CD4-positive, alpha-beta T cell treated with Interleukin-17A for 4 hours (primary cell): ENCODE measurements around the gene ELMOD3.
A peak's percentile ranks its signal among the peaks of the same experiment; 100 is the strongest.
"Not testable (repeated sequence)": the region's sequence is repeated elsewhere in the genome, so short reads cannot be mapped to it uniquely, and the experiment has no call there.

Experiments
- DNase-seq: peaks from one replicate; pipeline ENCODE4 v3.0.0-alpha.2; 2020; ENCODE audit warnings: mixed read lengths

The ELMOD3 gene

DNA sequence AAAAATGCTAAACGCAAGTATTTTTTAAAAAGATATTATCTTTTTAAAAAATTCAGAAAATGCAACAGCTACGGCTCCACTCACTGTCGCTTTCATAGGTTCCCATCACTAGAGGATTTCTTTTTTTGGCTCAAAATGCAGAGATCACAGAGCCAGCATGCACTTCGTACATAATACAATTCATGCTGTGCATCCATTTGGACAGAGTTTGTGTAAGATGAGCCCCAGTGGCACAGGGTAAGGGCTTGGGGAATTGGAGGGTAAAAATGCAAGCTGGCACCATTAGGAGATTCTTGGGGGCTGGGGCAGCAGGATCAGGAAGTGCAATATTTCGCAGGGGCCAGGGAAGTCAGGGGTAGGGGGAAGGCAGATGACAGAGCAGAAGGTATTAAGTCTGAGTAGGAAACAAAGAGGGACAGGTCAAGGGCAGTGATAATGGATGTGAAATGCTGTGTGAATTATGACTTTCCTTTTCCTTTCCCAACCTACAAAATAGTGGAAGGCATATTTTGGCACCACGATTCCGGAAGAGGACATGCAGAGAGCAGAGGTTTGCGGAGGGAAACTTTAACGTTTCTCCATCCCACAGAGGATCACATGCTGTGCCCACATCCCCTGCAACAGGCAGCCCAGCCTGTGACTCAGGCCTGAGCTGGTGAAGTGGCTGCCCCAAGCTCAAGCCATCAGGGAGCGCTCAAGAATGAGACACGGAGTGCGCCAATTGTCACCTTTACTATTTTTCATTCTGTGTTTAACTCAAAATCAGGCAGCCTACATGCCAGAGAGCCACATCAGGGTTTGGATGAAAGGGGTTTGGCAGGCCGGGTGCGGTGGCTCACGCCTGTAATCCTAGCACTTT is 50.9 kb downstream of the ELMOD3 start:
- DNase-seq: peak; percentile 81

DNA sequence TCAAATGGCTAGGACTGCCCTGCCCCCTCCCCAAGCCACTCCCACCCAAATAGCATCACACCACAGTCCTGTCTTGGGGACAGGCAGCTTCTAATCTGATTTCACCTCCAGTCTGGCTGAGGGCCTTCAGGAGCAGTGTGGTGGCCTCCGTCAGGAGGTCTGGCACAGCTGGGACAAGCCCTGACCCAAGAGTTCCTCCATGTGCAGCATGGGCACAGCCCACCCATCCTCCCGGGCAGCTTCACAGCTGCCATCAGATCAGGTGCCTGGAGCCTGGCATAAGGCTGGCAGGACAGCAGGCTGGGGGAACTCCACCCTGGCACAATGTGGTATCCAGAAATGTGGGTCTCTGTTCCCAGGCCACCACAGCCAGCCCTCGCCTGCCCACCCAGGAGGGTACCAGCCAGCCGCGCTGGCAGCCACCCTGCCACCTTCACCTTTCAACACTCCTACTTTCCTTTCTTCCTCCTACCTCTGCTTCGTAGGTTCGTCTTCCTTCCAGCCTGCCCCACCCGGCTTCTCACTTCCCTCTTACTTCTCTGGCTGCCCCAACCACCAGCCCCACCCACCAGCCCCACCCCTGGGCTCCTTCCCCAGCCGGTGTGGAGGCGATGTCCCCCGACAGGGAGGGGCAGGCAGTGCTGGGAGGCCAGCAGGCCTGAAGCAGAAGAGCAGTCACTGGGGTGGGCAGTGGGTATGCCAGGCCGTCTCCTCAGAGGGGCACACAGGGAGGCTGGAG is 55.4 kb downstream of the ELMOD3 start, which contains the start of gene CAPG:
Gene CAPG (minus strand): TSS at position 522 of the 739 bp plus-strand sequence. CDS start 8,221 bp downstream, outside the sequence.
- peak; percentile 70 for DNase-seq

DNA sequence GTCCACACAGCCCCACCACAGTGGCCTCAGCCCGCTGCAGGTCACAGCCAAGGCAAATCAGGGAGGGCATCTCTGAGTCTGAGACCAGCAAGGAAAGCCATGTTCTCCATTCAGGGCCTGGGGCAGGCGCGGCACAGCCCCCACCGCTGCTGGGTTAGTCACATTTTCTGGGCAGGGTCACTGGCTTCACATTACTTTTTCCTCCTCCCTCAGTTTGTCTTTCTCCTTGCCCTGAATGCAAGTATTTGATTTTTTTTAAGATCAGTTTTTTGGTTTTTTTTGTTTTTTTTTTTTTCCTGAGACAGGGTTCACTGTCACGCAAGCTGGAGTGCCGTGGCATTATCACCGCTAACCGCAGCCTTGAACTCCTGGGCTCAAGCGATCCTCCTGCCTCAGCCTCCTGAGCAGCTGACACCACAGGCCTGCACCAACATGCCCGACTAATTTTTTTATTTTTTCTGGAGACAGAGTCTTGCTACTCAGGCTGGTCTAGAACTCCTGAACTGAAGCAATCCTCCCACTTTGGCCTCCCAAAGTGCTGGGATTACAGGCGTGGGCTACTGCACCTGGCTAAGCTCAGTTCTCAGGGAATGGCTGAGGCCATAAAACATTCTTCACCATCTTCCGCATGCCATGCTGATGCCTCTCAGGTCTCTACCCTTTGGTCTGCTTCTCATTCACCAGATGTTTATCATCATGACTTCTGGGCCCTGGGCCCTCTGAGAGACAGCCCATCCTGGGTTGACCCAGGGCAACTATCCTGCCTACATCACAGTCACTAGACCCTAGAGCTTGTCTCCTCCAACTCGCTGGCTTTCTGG is 56.2 kb downstream of the ELMOD3 start:
- DNase-seq: no peak

DNA sequence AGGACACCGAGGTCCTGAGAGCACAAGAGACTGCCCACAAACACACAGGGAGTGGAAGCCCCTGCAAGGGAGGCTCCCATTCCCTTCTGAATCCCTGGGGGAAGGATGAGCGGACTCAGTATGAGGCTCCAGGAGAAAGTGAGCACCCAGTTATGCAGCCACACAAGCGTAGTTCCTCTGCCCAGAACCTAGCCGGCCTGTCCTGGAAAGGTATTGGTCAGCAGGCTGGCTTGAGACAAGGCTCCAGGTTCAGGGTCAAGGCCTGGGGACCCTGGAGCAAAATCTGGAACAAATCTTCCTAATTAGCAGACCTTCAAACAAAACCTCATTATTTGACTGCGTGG is 56.8 kb downstream of the ELMOD3 start:
- no peak for DNase-seq

DNA sequence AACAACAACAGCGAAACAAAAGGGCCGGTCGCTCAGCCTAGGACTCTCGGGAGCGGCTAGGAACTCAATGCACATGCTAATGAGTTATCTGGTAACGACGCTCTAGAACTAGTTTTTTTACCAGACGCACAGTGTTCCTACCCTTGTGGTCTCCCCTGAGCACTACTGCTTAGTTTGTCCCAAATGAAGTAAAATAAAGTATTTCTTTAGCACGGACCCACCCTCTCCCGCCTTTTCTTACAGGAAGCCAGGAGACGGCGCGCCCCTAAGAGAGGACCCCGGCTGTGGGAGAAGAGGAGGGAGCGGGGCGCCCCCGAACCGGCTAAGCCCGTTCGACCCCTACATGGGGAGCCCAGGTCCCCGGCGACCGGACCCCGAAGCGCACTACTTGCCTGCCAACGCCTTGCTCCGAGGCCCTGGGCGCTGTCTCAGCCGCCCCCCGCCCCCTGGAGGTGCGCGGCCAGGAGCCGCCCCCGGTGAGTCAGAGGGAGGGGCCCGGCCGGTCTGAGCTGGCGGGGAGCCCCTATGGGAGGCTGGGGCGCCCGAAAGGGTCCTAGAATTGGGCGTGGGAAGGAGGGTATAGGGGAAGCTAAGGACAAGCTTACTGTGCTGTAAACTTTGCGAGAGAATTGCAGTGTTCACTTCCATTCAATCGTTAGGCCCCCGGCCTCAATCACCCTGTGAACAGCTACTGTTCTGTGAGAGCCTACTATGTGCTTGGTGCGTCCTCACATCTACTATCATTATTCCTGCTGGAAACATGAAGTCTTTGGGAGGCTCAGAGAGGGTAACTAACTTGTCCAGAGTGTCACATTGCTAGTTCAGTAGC is 59.2 kb downstream of the ELMOD3 start:
- DNase-seq: peak; percentile 61

DNA sequence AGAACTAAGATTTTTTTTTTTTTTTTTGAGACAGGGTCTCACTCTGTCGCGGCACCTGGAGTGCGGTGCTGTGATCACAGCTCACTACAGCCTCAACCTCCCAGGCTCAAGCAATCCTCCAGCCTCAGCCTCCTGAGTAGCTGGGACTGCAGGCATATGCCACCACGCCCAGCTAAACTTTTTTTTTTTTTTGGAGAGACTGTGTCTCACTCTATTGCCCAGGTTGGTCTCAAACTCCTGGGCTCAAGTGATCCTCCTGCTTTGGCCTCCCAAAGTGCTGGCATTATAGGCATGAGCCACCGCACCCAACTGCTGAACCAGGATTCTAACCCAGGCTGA is 59.8 kb downstream of the ELMOD3 start:
- DNase-seq: not testable (repeated sequence)

DNA sequence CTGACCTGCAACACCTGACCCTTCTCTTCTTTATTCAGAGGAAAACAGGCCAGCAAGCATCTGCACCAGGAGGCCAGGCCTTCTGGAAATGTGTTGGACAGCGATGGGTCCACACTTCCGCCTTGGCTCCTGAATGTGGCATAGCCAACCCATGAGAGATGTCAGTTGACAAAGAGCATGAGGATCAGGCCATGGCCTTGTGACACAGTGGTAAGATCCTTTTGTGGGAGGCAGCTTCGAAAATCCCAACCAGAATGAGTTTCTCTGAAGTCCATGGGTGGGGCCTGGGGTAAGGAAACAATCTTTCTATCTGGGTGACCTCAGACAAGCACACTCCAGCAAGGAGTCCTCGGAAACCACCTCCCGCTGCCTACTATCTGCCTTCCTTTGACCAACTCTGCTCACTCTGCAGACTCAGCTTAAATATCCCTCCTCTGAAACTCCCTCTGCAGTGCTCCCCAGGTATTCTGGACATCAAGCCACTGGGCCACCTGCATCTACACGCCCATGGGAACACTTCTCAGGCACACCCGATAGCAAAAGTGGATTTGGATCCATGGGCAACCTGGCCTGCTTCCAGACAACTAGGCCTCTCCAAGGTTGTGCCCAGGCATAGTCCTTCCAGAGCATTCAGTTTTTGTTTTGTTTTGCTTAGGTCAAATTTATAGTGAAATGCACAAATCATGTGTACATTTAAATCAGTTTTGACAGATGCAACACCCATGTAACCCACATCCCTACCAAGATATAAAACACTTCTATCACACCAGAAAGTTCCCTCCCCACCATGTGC is 60.4 kb downstream of the ELMOD3 start:
- DNase-seq: no peak

DNA sequence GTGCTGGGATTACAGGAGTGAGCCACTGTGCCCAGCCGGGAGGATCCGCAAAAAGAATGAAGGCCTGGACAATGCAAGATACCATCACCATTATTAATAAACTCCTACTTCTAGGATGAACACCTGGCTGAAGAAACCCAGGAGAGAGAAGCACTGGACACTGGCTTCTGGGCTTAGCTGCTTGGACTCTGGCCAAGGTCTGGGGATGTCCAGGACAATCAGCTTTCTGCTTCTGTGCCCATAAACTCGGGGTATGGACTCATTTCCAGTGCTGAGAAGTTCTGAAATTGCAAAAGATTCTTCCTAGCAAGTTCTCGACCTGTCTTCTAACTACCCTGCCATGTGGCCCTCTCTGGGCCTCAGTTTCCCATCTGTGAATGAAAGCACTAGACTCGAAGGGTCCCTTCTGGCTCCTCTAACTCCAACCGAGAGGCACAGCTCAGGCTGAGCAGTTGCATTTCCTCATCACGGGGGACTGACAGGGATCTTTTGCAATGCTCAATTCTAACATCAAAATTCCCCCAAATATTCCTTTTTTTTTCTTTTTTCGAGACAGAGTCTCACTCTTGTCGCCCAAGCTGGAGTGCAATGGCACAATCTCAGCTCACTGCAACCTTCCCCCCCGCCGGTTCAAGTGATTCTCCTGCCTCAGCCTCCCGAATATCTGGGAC is 61.5 kb downstream of the ELMOD3 start:
- DNase-seq: no peak

DNA sequence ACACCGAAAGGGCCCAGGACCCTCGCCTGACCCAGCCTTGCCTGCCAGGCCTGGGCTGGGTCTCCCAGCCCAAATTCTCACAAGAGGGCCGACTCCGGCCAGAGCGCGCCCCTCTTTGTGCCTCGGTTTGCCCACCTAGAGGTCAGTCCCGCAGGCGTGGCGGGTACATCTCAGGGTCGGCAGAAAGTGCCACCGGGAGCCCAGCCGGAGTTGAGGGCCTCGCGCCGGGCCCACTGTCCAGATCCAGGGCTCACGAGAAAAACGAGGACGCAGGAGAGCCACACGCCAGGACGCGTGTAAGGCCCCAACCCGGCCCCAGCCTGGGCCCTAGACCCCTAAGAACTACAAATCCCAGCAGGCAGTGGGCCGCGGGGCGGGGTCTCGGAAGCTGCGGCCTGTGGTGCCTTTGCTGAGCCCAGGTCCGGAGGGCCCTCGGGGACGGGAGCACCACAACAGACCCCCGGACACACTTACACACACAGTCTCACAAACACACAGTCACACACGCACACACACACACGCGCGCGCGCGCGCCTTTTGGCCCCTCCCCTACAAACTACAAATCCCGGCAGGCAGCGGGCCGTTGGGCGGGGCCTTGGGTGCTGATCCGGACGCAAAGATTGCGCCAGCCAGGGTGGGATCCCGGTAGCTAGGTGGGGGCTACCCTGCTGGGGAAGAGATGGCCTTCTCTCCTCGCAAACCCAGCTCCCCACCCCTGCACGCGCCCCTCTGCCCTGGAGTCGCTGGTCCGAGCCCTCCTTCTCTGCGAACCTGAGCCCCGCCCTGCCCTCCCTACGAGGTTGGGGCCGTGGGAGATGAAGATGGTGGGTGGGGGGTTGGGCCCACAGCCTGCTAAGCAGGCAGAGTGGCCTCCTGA is 63.8 kb downstream of the ELMOD3 start, which contains the start of gene SH2D6:
Gene SH2D6 (plus strand): TSS at position 583 of the 877 bp plus-strand sequence. CDS start 10,752 bp downstream, outside the sequence.
- DNase-seq: peak; percentile 89

DNA sequence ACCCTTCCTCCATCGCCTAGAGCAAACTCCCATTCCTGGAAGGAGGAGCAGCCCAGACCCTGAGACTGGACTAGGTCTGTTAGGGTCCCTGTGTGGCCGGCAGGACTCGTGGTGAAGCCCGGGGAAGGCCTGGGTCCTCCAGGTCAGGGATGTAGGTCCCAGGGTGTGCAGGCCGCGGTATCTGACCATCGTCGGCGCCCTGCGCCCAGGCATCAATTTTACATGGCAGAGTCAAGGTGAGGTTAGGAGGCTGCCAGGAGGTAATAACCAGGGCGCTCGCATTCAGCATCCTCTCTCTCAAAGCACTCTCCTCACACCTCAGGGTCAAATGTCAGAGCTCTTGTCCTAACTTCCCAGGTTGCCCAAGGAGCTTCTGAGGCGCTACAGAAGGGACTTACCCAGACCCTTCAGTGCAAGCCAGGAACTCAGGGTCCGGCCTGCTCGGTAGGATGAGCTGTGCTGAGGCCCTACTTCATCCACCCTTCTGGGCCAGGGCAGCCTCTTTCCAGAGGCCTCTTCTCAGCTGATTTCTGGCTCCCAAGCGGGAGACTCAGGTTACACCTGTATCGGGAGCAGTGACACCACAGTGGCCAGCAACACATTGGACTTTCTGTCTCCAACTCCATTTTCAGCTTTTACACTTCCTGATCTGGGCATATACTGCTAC is 64.6 kb downstream of the ELMOD3 start:
- no peak for DNase-seq

DNA sequence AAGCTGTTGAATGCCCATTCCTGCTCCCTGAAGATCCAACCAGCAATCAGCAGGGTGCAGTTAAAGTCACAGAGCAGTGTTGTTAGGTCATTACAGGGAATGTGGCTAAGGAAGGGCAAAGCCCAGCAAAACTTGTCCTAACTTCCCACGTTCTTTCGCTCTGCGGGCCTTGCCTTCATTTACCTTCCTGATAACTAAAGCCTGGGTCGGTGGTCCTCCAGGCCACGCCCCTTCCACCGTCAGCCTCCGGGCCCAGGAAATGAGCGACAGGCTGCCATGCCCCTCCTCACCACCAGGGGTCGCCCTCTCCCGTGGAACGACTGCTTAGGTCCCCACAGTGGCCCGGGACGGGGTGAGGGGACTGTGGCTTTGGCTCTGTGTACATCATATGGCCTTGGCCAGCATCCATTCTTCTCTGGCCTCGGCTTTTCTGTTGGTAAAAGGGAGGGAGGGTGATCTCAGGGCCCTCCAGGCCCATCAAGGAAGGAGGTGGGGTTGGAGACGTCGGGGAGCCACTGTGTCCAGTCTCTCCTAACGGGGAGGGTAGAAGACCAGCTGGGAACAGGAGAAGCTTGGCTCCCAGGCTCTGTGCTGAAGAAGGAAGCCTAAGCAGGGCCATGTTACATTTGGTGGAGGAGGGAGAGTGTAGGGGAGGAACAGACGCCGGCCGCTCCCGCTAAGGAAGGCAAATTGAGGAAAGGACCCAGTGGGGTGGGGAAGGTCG is 66.1 kb downstream of the ELMOD3 start:
- DNase-seq: peak; percentile 92

DNA sequence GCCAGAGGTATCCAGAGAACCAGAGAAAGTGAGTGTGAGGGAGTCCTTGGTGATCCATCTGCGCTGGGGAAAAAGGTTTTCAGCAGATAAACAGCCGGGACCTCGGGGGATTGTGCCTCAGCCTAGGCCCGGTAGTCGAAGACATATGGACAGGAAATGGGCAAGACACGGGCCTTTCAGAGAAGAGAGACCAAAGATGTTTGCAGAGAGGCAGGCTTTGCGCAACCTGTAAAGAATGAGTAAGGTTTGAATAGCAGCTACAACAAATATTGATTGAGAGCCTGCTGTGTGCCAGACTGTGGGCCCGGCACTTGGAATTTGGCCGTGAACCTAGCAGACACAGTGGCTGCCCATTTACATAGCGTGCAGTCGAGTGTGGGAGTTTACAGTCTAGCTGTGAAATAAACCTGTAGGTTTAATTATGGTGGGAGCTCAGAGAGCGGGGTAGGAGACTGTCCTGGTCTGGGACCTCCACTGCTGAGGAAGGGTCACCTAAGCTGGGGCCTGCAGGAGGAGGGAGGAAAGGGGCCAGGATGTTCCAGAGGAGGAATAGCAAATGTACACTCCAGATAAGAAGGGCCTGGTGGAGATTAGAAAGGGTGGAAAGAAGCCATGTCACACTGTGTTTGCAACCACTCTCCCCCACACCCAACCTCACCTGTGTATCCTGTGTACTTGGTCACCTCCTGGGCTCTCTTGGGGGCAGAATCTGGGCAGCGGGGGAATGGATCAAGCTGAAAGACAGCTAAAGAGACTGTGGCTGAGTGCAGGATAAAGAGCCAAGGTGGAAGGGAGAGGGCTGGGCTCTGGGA is 66.9 kb downstream of the ELMOD3 start:
- DNase-seq: no peak

DNA sequence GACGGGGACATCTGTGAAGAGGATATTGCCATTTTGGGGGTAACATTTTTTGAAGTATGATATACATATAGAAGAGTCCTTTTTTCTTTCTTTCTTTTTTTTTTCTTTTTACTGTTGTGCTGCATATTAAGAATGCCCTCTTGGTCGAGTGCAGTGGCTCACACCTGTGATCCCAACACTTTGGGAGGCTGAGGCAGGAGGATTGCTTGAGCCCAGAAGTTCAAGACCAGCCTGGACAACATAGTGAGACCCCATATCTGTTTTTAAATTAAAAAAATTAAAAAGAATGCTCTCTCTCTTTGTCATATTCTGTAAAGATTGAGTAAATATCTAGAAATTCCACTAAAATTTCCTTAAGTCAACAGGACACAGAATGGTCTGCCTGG is 67.5 kb downstream of the ELMOD3 start:
- DNase-seq: no peak

DNA sequence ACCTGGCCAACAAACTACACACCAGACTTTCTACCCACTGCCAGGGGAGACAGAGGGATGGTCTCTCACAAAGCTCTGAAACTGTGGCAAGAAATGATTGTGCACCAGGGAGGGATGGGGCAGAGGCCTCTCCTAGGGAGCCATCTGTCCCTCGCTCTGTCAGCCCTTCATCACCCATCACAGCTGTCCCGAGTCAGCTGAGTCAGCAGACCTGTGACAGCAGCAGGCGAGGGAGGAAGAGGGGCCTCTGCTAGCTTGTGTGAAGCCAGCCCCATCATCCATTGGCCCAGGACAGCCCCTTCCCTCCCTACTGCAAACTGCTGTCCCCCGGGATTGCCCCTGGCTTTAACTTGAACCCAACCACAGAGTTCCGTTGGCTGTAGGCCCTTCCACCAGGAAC is 69.0 kb downstream of the ELMOD3 start:
- no peak for DNase-seq

DNA sequence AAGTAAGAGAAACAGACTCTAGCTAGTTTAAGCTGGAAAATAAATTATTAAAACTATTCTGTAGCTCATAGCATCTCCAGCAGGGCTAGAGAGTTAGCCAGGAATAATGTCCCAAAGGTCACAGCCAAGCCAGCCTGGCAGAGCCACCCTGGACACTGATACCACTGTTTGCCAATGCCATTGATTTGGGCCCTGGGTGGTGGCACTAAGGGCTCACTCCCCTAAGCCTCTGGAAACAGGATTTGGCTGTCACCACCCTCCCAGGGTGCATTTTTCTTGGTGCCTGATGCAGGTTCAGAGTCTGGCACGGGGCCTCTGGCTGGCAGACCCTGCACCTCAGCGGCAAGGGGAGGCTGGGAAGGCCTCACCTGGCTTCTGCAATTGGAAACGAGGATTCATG is 71.0 kb downstream of the ELMOD3 start:
- DNase-seq: no peak

DNA sequence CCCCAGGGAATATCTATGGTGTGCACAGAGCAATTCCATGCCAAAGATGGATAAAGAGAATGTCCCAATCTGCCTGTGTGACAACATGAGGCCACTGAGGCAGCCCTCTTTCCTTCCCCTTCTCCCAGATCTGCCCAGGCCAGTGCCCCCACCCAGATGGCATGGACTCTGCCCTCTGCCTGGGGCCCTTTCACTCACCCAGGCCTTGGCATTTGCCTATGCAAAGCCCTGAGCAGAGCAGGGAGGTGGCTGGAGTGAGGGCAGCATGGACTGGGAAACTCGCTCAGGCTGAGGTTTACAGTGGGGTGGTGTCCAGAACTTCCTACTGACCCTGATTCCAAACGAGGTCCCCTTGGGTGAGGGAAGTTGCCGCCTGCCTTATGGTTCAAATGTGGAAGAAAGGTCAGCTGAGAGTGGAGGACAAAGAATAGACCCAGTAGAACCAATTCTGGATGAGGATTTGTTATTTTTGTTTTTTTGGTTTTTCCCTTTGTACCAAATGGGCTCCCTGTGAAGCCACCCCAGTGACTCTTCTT is 72.8 kb downstream of the ELMOD3 start:
- DNase-seq: no peak

DNA sequence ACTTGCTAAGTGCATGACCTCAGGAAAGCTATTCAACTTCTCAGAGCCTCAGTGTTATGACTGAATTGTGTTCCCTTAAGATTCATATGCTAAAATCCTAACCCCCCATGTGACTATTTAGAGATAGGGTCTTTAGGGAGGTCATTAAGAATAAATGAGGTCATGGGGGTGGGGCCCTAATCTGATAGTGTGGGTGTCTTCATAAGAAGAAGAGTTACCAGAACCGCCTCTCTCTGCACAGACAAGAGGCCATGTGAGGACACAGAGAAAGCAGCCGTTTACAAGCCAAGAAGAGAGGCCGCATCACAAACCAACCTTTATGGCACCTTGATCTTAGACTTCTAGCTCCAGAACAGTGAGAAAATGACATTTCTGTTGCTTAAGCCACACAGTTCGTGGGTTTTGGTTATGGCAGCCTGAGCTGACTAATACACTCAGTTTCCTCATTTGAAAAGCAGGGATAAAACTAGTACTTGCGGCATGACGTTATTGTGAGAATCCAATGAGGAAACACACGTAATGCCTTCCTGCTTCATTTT is 73.8 kb downstream of the ELMOD3 start:
- no peak for DNase-seq
